ENCODE data around the gene HCFC2.

DNA sequence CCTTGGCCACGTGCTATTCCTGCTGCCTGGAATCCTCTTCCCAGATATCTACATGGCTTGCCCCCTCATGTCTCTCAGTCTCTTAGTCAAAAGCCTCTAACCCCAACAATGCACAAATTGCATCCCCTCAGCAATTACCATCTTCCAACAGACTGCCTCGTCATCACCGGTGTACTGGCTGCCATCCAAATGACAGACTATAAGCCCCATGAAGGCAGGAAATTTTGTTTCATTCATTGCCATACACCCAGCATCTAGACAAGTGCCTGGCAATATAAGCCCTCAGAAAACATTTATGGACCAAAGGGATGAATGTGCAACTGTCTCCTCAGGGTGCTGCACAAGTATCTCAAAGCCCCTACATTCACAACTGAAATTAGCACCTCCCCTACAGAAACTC is 20.2 kb upstream of the HCFC2 start:
- TF ChIP-seq POLR2A (IDR thresholded peaks at IDR 0.05) (no peak), POLR2AphosphoS5 (IDR thresholded peaks at IDR 0.05) (no peak)
- TF ChIP-seq, protein P1, sequence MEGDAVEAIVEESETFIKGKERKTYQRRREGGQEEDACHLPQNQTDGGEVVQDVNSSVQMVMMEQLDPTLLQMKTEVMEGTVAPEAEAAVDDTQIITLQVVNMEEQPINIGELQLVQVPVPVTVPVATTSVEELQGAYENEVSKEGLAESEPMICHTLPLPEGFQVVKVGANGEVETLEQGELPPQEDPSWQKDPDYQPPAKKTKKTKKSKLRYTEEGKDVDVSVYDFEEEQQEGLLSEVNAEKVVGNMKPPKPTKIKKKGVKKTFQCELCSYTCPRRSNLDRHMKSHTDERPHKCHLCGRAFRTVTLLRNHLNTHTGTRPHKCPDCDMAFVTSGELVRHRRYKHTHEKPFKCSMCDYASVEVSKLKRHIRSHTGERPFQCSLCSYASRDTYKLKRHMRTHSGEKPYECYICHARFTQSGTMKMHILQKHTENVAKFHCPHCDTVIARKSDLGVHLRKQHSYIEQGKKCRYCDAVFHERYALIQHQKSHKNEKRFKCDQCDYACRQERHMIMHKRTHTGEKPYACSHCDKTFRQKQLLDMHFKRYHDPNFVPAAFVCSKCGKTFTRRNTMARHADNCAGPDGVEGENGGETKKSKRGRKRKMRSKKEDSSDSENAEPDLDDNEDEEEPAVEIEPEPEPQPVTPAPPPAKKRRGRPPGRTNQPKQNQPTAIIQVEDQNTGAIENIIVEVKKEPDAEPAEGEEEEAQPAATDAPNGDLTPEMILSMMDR (IDR thresholded peaks at IDR 0.05 in 8 of 11, conservative IDR thresholded peaks at IDR 0.05 in 3 of 11): no peak
